ENCODE measurements around the gene ZBTB44.

Gene ZBTB44

DNA sequence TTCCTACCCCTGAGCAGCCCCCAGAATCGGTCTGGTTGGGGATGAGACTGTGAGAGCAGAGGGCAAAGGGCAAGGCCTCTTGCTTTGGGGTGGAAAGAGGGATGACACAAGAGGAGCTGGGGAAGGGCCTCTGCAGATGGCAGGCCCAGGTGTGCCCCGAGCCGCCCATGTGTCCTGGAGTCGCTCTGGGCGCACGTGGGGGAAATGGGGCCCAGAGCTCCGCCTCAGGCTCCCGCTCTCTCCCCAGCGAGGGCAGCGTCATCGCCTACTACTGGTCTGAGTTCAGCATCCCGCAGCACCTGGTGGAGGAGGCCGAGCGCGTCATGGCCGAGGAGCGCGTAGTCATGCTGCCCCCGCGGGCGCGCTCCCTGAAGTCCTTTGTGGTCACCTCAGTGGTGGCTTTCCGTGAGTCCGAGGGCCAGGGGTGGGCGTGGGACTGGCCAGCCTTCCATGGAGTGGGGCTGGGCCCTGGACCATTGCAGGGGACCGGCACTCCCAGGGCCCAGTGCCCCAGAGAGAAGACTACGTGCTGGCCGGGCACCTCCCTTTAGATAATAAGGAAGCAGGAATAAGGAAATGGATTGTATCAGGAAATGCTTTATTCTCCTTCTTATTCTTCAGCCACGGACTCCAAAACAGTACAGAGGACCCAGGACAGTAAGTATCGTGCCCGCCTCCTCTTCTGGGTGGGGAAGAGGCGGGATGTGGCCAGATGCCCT is 125.1 kb downstream of the ZBTB44 start:
- H3K27me3 Mint-ChIP-seq, result peaks cover 3% of the 10 kb centered on the region
- ATAC-seq (peak; percentile 5), DNase-seq (no peak)
- no peak overlapping the region for H3K4me3 Mint-ChIP-seq
- no peaks in the 10 kb centered on the region for H3K9me3 Mint-ChIP-seq
- H3K27ac Mint-ChIP-seq, result no peak overlapping the region
- H3K4me1 Mint-ChIP-seq, result no peaks in the 10 kb centered on the region

DNA sequence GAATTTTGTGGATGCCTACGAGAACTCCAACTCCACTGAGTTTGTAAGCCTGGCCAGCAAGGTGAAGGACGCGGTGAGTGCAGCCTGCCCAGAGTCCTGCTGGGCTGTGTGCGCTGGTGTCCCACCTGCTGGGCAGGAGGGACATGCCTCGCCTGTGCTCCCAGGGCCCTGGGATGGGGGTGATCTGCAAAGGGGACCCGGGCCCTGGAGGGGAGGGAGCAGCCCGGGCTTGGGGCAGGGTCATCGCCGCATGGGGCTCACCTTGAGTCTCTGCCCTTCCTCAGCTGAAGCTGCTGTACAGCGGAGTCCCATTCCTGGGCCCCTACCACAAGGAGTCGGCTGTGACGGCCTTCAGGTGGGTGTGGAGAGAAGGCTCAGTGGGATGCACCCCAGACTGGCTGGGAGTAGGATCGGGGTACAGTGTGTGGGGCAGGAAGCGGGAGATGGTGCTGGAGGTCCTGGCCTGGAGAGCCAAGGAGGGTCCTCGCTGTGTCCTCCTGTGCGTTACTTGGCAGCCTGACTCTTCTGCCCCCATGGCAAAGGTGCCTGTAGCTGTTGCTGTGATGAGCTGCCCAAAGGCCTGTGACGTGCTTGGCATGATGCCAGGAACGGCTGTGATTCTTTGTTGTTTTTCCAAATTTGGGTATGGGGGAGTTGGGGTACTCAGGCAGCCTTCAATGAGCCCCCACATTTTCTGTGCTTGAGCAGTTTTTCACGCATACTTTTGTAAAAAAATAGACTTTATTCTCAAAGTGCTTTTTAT is 126.0 kb downstream of the ZBTB44 start:
- DNase-seq, result no peak
- H3K4me1 Mint-ChIP-seq, result no peaks in the 10 kb centered on the region
- H3K27ac Mint-ChIP-seq, result no peak overlapping the region
- H3K9me3 Mint-ChIP-seq, result no peaks in the 10 kb centered on the region
- H3K4me3 Mint-ChIP-seq, result no peak overlapping the region
- ATAC-seq, result peak; percentile 48
- peaks cover 12% of the 10 kb centered on the region for H3K27me3 Mint-ChIP-seq

DNA sequence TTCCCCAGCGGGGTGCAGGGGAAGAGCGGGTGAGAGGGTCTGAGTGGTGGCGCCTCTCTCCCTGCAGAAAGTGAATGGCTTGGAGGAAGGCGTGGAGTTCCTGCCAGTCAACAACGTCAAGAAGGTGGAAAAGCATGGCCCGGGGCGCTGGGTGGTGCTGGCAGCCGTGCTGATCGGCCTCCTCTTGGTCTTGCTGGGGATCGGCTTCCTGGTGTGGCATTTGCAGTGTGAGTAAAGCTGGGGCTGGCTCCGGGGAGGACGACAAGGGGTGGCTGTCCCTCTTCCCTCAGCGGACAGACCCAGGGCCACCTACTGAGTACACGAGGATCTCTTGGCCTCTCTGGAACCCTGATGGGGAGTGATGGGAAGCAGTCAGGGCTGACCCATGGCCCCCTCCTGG is 126.7 kb downstream of the ZBTB44 start:
- ATAC-seq, result no peak
- Mint-ChIP-seq H3K4me3 (no peak overlapping the region), H3K4me1 (no peaks in the 10 kb centered on the region), H3K27ac (no peak overlapping the region), H3K27me3 (peaks cover 15% of the 10 kb centered on the region), H3K9me3 (no peaks in the 10 kb centered on the region)
- no peak for DNase-seq

DNA sequence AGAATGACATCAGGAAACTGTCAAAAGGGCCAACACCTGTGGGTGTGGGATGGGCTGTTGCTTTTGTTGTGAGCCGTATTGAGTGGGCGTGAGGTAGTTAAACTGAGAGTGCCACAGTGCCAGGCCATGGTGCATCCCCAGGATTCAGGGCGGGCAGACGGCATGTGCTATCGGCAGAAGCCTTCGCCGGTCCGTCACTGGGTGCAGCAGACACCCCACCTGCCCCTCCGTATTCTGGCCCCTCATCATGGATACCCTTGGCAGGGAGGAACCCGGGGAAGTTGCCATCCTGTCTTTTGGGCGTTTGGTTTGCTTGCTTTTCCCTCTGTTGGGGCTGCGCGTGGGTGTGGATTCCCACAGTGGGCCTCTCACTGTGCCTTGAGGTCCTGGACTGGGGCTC is 127.6 kb downstream of the ZBTB44 start:
- Mint-ChIP-seq H3K4me3 (no peak overlapping the region), H3K27ac (no peak overlapping the region), H3K9me3 (no peaks in the 10 kb centered on the region), H3K4me1 (no peaks in the 10 kb centered on the region), H3K27me3 (peaks cover 15% of the 10 kb centered on the region)
- DNase-seq (no peak), ATAC-seq (no peak)

DNA sequence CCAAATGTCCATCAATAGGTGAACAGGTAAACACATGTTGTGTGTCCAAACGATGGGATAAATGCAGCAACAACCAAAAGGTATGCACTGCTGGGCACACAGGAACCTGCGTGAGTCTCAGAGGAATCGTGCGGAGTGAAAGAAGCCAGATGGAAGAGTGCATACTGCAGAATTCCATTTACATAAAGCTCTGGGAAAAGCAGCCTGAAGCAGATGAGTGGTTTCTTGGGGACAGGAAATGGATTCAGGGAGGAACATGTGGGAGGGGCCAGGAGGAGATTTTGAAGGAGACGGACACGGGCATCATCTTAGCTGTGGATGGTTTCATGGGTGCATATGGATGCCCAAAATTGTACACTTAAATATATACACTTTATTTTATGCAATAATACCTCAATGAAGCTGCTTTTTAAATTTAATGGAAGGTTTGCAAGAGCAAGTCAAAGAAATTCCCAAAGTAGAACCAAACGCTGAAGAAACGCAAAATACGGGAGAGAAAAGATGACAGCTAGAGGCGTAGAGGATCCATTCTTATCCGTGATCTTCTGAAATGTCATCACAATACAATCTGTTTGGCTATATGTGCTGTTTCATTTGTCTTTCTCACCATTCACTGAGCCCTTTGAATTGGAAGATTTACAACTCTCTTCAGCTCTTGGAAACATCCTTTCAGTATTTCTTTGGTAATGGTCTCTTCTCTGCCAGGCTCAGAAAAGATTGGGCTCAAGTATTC is 130.7 kb downstream of the ZBTB44 start:
- DNase-seq (no peak), ATAC-seq (no peak)
- Mint-ChIP-seq H3K27me3 (peaks cover 15% of the 10 kb centered on the region), H3K4me1 (no peaks in the 10 kb centered on the region), H3K4me3 (no peak overlapping the region), H3K27ac (no peak overlapping the region), H3K9me3 (no peaks in the 10 kb centered on the region)

DNA sequence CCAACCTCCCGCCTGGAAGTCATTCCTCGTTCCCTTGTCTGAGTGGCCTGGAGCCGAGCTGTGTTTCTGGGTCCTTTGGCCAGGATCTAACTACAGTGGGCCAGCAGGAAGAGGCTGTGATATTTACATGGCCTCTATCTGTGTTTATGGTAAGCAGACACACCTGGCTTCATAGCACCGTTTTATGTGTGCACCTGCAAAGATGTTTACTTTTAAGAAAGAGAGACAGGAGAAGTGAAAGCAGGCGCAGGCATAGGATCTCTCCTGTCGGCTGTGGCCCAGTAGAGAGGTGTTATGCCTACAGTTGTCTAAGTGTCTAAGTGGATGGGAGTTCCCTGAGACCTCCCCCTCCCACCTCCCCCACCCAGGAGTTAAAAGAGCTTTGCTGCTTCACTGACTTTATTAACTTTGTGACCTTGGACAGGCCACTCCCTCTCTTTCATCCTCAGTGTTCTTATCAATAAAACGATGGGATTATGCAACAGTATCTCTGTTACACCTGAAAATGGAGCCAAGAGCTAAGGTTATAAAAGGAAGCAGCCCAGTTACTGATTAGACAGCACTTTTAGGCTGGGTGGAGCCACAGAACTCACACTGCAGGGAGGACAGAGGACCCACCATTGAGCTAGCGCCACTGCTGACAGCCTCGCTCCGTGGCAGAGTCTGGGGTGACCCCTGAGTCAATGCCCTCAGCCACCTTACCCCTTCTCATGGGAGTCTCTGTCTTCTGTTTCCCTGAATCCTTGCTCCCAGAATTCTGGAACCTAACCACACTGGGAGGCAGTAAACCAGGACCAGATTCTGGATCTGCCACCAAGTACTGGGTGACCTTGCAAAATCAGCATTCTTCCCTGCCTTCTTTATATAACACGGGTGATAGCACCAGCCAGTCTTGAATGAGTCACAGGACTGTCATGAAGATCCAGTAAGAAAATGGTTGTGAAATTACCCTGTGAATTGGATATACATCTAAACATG is 133.1 kb downstream of the ZBTB44 start:
- H3K4me3 Mint-ChIP-seq, result no peak overlapping the region
- no peaks in the 10 kb centered on the region for H3K4me1 Mint-ChIP-seq
- H3K27ac Mint-ChIP-seq, result peak overlapping the region in 1 of 2 donors; percentile 34
- H3K27me3 Mint-ChIP-seq, result peaks cover 15% of the 10 kb centered on the region
- no peaks in the 10 kb centered on the region for H3K9me3 Mint-ChIP-seq
- ATAC-seq (no peak), DNase-seq (no peak)

DNA sequence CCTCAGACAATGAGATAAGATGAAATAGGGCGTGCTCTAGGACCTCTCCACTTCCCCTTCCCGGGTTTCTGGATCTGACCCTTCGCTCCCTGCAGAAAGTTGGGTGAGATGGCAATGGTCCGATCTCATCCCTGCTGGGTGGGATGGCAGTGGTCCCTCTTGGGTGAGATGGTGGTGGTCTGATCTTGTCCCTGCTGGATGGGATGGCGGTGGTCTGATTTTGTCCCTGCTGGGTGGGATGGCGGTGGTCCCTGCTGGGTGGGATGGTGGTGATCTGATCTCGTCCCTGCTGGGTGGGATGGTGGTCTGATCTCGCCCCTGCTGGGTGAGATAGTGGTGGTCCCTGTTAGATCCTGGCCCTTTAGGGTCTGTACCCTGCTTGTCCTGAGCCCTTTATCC is 133.8 kb downstream of the ZBTB44 start:
- Mint-ChIP-seq H3K27me3 (peaks cover 15% of the 10 kb centered on the region), H3K4me3 (no peak overlapping the region), H3K4me1 (no peaks in the 10 kb centered on the region), H3K9me3 (no peaks in the 10 kb centered on the region), H3K27ac (no peak overlapping the region)
- DNase-seq (no peak), ATAC-seq (no peak)

DNA sequence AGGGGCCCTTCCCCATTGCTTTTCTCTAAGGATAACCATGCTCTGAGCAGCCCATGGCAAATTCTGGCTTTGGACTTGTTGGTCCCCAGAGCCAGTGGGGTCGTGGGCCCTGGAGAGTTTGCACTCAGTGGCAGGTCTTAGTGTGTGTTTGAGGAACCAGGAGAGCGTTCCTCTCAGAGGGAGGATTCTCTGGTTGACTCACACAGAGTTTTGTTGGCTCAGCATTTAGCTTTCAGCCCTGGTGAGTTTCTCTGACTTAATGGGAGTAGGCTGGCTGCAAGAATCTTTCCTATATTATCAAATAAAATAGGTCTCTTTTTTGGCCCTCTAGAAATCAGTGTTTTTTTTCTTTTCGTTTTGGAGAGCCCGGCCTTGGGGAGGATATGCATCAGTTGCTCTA is 134.2 kb downstream of the ZBTB44 start:
- DNase-seq, result no peak
- H3K27me3 Mint-ChIP-seq, result peaks cover 16% of the 10 kb centered on the region
- no peak overlapping the region for H3K4me3 Mint-ChIP-seq
- ATAC-seq, result no peak
- H3K9me3 Mint-ChIP-seq, result no peaks in the 10 kb centered on the region
- H3K4me1 Mint-ChIP-seq, result no peaks in the 10 kb centered on the region
- H3K27ac Mint-ChIP-seq, result no peak overlapping the region

DNA sequence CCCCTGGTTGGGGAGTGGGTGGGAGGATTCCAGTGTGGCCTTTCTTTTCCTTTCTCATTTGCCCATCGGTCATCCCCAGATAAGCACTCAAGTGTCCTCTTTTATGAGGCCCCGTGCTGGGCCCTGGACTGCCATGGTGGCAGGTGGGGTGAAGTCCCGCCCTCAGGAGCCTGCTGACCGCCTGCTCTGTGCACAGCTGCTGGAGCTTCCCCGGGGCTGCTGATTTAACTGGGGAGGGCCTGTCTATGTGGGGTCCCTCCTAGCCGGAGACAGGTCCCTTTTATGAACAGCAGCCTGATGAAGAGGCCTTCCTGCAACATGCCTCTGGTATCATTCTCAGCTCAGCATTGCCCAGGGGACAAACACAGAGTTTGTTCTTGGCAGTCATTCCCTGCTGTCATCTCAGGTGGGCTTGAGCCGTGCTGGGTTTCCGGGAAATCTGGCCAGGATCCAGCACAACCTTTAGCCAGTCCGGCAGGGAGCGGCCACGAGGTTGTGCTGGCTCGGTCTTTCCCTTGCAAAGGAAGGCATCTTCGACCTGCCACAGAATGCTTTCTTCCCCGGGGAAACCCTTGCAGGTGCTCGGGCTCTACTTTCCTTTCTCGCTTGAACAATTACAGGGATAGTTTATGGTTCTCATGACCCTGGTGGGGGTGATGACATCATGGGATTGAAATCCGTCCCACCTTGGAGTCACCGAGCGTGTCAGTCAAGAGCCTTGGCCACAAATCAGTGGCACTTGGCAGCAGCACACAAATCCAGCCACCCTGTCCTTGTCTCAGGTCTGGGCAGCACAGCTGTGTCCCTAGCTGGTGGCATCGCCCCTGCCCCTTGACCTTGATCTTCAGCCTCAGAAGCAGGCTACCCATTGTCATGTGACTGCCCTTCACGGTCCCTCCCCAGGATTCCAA is 135.1 kb downstream of the ZBTB44 start:
- no peaks in the 10 kb centered on the region for H3K4me1 Mint-ChIP-seq
- DNase-seq, result no peak
- H3K27me3 Mint-ChIP-seq, result peaks cover 21% of the 10 kb centered on the region
- ATAC-seq, result no peak
- H3K27ac Mint-ChIP-seq, result no peak overlapping the region
- peaks cover 7% of the 10 kb centered on the region in 2 donors for H3K9me3 Mint-ChIP-seq
- no peak overlapping the region for H3K4me3 Mint-ChIP-seq

DNA sequence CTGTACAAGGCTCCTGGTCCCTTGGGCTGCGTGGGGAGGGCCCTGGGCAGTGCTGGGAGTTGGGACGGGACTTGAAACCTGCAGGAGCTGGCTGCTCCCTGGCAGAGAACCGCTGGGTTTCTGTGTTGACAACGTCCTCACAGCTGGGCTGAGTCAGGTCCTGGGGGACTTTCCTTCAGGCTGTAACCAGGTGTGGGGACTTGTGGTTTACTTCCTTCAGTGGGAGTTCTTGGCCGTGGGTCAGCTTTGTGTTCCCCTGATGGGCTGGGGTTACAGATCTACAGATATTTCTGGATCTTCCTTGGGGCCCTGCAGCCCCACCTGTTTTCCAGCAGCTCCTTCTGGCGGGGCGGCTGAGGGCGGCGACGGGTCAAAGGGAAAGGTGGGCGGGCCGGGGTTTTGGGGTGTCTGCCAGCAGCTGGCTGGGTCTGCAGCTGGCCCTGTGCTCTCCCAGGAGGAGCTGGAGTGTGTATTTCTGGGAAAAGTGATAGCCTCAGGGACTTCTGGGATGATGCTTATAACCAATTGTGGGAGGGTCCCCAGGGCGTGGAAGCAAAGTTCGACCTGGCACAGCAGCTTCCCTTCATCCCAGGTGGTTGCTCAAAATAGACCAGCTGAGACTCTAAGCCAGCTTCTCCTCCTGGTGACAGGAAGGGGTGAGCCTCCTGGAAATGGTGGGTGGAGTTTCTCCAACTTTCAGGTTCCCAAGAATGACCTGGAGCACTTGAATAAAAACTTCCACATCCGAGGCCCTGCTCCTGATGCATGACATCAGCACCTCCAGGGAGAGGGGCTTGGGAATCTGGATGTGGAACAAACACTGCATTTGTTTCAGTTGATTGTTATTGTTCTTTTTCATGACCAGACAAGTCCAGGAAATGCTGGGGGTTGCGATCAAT is 136.0 kb downstream of the ZBTB44 start:
- peaks cover 8 to 11% of the 10 kb centered on the region in 2 donors for H3K9me3 Mint-ChIP-seq
- ATAC-seq (no peak), DNase-seq (no peak)
- H3K4me1 Mint-ChIP-seq, result no peaks in the 10 kb centered on the region
- H3K27ac Mint-ChIP-seq, result no peak overlapping the region
- peaks cover 15% of the 10 kb centered on the region for H3K27me3 Mint-ChIP-seq
- no peak overlapping the region for H3K4me3 Mint-ChIP-seq

DNA sequence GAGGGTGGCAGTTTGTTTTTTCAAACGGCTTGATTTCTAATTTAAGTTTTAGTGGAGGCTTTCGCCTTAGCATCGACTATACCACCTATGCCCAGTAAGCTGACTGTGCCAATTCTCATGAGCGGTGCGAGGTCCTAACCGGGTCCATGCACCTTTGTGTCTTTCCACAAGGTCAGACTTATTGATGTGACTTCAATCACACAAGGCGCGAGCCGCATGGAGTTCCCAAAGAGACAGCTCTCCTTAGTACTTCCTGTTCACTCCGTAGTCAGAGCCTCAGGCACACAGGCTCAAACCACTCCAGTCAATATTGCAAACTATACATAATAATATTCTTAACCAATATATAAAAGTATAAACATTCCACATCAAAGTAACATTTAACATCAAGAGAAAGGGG is 136.9 kb downstream of the ZBTB44 start:
- ATAC-seq (no peak), DNase-seq (no peak)
- H3K9me3 Mint-ChIP-seq, result peaks cover 8 to 11% of the 10 kb centered on the region in 2 donors
- peaks cover 13% of the 10 kb centered on the region for H3K27me3 Mint-ChIP-seq
- H3K4me1 Mint-ChIP-seq, result no peaks in the 10 kb centered on the region
- H3K4me3 Mint-ChIP-seq, result no peak overlapping the region
- no peak overlapping the region for H3K27ac Mint-ChIP-seq

Data from stimulated activated naive CD8-positive, alpha-beta T cell treated with anti-CD3 and anti-CD28 coated beads, Interleukin-15, amount 100 ng/mL, for 72 hours (primary cell).